ENCODE results near the gene FSTL4. TPM values are rescaled to one million over a fixed set of nuclear protein-coding genes. Genes with fewer than 3 reads are reported as not detected.

Gene FSTL4
- polyA plus RNA-seq, 1 of the 3 experiments (the other 2 are of a cell fraction) = not detected

- ChIA-PET POLR2A (no interaction called here), CTCF (interaction anchor here (1.2 kb wide), 1 partner anchor 168 kb away, joined by 3 read pairs; no protein-coding TSS in a partner anchor)
- no peak overlapping the region for H3K4me3 ChIP-seq (ENCODE audit: low read depth in 2 of 2, low read length in 1 of 2)
- no peak overlapping the region for H3K27ac ChIP-seq (ENCODE audit: low read depth in 2 of 2, low read length in 1 of 2)
- DNase-seq = no peak
- H3K79me2 ChIP-seq (ENCODE audit: insufficient read depth) = no peaks in the 10 kb centered on the region
- H3K9me2 ChIP-seq = no peaks in the 10 kb centered on the region
- H2AFZ ChIP-seq (ENCODE audit: low read depth) = no peak overlapping the region
- no peak overlapping the region for H3K4me2 ChIP-seq
- no peaks in the 10 kb centered on the region for H3F3A ChIP-seq (replicated peaks; ENCODE audit: insufficient read depth)
- TF ChIP-seq CTCF (IDR thresholded peaks at IDR 0.05) = no peak
- H3K9ac ChIP-seq = no peak overlapping the region
- 40% methylated on average over 4 of the region's 4 CpGs for WGBS (ENCODE audit: low lambda C conversion rate)
- no peaks in the 10 kb centered on the region for H3K4me1 ChIP-seq (ENCODE audit: control insufficient read depth in 1 of 2, insufficient read depth in 2 of 2, low read depth in 1 of 2, low read length in 1 of 2)
- no peaks in the 10 kb centered on the region for H3K9me3 ChIP-seq
- no peaks in the 10 kb centered on the region for H3K27me3 ChIP-seq (ENCODE audit: insufficient read depth)
- H4K20me1 ChIP-seq (ENCODE audit: insufficient read depth) = no peaks in the 10 kb centered on the region
- no peaks in the 10 kb centered on the region for H3K36me3 ChIP-seq (replicated peaks in 1 of 2; ENCODE audit: control insufficient read depth in 1 of 2, insufficient read depth in 2 of 2, low read length in 1 of 2)
Observed at GRCh38 chr5:133643365-133643764, 31.0 kb upstream of the FSTL4 start.

GRCh38 chr5:133642153-133642722 lies 29.9 kb upstream of the FSTL4 start:
- CTCF ChIA-PET = interaction anchor here (1.2 to 1.6 kb wide), 2 partner anchors 166 to 218 kb away, joined by 3 to 5 read pairs; no protein-coding TSS in a partner anchor

More at GRCh38 chr5:133642153-133642722, 29.9 kb upstream of the FSTL4 start:
- POLR2A ChIA-PET = no interaction called here
- Histone ChIP-seq H3K27me3 (ENCODE audit: insufficient read depth) (no peaks in the 10 kb centered on the region), H3K27ac (ENCODE audit: low read depth in 2 of 2, low read length in 1 of 2) (no peak overlapping the region), H3K4me2 (no peak overlapping the region), H3K4me1 (ENCODE audit: control insufficient read depth in 1 of 2, insufficient read depth in 2 of 2, low read depth in 1 of 2, low read length in 1 of 2) (no peaks in the 10 kb centered on the region), H3K9me2 (no peaks in the 10 kb centered on the region), H2AFZ (ENCODE audit: low read depth) (no peak overlapping the region), H3F3A (replicated peaks; ENCODE audit: insufficient read depth) (no peaks in the 10 kb centered on the region), H3K9me3 (no peaks in the 10 kb centered on the region), H3K79me2 (ENCODE audit: insufficient read depth) (no peaks in the 10 kb centered on the region), H3K4me3 (ENCODE audit: low read depth in 2 of 2, low read length in 1 of 2) (no peak overlapping the region), H3K9ac (no peak overlapping the region), H3K36me3 (replicated peaks in 1 of 2; ENCODE audit: control insufficient read depth in 1 of 2, insufficient read depth in 2 of 2, low read length in 1 of 2) (no peaks in the 10 kb centered on the region), H4K20me1 (ENCODE audit: insufficient read depth) (no peaks in the 10 kb centered on the region)
- 43% methylated on average over 1 of the region's 2 CpGs for WGBS (ENCODE audit: low lambda C conversion rate)
- TF ChIP-seq TEAD4 (IDR thresholded peaks at IDR 0.05; ENCODE audit: borderline replicate concordance, insufficient read depth) (no peak), JUND (IDR thresholded peaks at IDR 0.05) (no peak), NRF1 (IDR thresholded peaks at IDR 0.05; ENCODE audit: low read depth, low read length) (no peak), POLR2AphosphoS5 (IDR thresholded peaks at IDR 0.05; ENCODE audit: low read depth, low read length) (no peak), NFIC (IDR thresholded peaks at IDR 0.05; ENCODE audit: borderline replicate concordance) (no peak), USF2 (IDR thresholded peaks at IDR 0.05; ENCODE audit: borderline replicate concordance, low read depth, low read length) (no peak), GABPA (IDR thresholded peaks at IDR 0.05; ENCODE audit: low read depth) (no peak), PBX3 (IDR thresholded peaks at IDR 0.05) (no peak), CTCF (IDR thresholded peaks at IDR 0.05) (no peak), IRF3 (IDR thresholded peaks at IDR 0.05; ENCODE audit: low read depth, low read length) (no peak), YY1 (IDR thresholded peaks at IDR 0.05; ENCODE audit: low read depth) (no peak), CHD2 (IDR thresholded peaks at IDR 0.05; ENCODE audit: low read length, partially characterized antibody) (no peak), RFX5 (IDR thresholded peaks at IDR 0.05; ENCODE audit: low read length) (no peak), EP300 (IDR thresholded peaks at IDR 0.05; ENCODE audit: borderline replicate concordance in 1 of 2, low read depth in 1 of 2, low read length in 1 of 2) (no peak), FOXM1 (IDR thresholded peaks at IDR 0.05; ENCODE audit: low read depth) (no peak), FOXJ3 (CRISPR knock-in tag; IDR thresholded peaks at IDR 0.05) (no peak), ELF1 (IDR thresholded peaks at IDR 0.05) (no peak)
- no peak for DNase-seq

Measured in SK-N-SH (cell line).